HG02943 (cell line): ENCODE data around the gene SNTG2.
"Not testable (repeated sequence)": the region's sequence is repeated elsewhere in the genome, so short reads cannot be mapped to it uniquely, and the experiment has no call there.

ENCODE experiments used
- ATAC-seq: cut with Tn5 transposase; IDR thresholded peaks from one replicate; pipeline ENCODE4 v1.9.1; 2021; ENCODE audit warnings: mild to moderate bottlenecking, low read depth, moderate library complexity; ENCODE audit not compliant: unreplicated experiment

SNTG2 gene

DNA sequence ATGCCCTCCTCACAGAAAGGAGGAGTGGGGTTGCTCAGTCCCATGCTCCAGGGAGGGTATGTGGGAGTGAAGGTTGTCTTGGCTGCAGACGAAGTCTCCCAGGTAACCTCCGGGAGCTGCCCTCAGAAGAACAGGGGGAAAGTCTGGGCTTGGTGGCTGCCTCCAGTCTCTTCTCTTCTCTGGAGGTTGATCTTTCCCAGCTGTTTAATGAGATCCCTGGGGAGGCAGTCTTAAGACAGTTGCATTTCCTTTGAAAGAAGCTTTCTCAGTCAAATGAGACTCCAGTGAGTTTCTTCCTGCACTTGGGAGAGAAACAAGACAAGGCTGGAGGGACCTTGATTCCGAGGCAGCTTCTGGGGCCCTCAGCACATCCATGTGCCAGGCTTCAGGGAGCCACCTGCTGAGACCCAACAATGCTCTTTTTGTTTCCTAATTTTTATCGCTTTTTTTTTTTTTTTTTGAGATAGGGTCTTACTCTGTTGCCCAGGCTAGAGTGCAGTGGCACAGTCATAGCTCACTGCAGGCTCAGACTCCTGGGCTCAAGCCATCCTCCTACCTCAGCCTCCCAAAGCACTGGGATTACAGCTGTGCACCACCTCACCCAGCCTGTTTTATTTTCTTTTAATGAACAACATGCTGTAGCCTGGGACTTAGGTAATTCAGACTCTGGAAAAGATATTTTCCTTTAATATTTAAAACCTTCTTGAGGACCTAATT is 390.9 kb downstream of the SNTG2 start:
- ATAC-seq, result no peak

DNA sequence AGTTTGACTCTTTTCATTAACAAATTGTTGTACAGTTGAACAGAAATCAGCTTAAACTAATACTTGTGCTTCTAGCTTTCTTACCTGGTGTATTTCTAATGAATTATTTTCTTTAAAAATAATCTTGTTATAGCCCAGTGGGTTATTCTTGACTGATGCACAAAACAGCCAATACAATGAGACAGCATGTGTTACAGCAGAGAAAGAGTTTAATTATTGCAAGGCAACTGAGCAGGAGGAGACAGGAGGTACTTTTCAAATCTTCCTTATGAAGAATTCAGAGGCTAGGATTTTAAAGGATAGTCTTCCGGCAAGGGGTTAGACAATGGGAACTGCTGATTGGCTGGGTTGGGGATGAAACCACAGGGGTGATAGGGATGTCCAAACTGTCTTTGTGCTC is 398.1 kb downstream of the SNTG2 start:
- no peak for ATAC-seq

DNA sequence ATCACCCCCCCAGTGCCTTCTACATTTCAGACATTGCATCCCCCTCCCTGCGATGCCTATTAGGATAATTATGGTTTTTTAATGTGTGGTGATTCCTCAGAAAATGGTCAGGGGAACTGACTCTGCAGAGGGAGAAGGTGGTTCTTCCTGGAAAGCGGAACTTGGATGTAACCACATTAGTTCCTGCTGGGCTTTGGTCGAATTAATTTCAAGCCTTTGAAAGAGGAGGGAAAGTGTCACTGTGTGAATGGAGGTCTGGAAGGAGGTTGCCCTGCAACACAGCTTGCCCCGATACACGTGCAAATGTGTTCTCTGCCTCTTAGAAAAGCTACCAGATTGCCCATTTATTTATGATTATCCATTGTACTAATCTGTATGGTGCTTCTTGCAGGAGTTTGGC is 399.5 kb downstream of the SNTG2 start:
- no peak for ATAC-seq

DNA sequence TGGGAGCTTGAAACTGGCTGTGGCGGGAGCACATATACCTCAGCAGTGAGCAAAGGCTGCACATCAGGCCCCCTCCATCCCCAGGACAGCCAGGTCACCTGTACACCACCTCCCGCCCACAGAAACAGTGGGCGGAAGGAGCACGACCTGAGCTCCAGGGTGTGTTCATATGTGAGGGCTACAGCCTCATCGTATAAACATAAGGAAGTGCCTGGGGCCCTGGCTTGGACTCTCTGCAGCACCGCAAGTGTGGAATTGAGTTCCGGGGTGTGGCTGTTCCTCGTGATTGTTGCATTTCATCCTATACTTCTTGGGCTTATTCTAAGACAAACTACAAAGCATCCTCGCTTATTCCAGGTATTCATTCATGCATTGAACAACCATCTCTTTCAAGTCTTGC is 402.5 kb downstream of the SNTG2 start:
- no peak for ATAC-seq

DNA sequence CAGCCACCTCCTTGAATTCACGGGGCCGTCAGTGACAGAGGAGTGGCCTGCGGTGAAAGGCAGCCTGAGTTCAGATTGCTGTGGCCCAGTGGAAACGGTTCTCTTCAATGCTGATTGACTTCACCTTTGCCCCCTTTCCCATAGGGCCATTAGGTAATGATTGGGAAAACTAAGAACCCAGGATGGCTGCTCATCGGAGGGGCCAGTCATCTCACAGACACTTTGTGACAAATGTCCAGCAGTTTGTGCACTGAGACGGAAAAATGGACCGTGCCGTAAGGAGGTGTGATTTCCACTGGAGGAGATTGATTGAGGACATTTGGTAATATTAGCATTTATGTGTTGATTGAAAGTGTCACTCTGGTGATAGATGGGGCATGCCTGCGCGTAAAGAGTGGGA is 402.9 kb downstream of the SNTG2 start:
- no peak for ATAC-seq

DNA sequence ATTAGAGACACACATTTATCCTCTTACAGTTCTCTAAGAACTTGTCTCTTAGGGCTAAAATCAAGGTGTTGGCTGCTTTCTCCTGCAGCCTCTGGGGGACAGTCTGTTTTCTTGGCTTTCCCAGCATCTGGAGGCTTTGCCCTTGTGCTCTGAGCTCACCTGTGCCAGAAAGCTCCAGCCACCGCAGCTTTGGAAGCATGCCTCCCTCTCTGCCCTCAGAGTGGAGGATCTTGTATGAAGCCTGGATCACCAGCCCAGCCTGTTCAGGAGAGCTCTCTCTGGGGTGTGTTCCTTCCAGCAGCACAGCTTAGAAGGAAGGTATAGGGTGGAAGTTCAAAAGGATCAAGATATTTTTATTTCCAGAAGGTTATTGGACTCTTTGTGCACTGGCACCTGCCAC is 409.5 kb downstream of the SNTG2 start:
- ATAC-seq, result no peak

DNA sequence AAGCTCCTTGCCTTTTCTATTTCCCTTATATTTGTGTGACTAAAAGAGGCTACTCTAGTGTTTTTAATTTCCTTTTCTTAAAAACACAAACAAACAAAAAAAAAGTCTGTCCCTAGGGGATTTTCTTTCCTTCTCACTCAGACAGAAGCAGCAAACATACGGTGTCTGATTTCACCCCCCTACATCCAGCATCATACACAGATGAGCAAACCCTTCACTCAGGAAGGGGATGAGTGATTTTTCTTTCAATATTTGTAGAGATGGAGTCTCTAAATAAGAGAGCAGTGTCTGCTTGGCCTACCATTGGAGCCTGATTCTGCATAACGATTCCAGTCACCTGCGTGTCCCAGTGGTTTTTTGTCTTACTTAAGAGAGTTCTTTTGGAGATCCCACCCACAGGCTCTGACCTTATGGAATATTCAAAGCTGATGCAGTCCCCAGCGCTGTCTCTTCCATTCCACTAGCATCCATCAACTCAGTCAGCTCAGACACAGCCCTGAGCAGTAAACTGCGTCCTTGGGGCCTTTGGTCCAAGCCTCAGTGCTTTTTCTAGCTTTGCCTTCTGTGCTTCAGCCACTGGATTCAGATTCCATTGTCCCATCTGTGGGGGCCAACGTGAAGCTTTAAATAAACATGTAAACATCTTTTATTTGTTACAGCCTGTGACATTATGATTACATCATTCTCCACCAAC is 410.1 kb downstream of the SNTG2 start:
- no peak for ATAC-seq

DNA sequence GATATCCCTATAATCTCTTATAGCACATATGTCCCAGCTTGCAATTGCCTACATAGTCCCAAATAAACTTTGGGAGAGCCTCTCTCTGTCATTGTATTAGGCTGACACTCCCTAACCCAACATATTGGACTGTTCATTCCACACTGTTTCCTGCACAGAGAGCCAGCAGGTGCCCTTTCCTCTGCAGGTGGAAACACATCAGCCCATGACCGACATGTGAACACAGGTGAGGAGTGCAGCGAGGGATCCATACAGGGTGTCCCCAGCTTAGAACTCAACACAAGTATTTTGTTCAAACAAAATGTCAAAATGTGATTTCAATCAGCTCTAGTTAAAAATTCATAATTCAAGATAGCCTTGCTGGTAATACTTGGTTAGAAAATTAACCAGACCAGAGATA is 412.7 kb downstream of the SNTG2 start:
- ATAC-seq, result no peak

DNA sequence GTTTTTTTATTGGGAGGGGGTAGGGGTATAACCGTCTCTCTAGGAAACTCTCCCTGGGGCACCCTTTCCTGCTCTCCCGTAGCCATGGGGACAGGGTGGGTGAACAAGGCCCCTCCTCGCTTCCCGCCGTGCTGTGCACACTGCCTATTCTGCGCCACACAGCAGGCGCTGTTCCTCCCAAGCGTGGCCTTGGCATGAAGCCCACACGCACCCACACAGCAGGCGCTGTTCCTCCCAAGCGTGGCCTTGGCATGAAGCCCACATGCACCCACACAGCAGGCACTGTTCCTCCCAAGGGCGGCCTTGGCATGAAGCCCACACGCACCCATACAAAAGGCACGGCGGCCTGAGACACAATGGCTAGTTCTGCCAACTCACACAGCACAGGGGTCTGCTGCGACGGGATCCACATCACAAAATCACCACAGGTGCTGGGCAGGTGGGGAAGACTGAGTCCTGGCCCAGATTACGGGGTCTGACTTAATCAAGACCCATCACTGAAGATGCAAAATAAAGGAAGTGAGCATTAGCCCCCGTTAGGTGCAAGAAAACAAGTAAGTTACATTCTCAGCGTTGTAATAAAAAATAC is 416.0 kb downstream of the SNTG2 start:
- no peak for ATAC-seq

DNA sequence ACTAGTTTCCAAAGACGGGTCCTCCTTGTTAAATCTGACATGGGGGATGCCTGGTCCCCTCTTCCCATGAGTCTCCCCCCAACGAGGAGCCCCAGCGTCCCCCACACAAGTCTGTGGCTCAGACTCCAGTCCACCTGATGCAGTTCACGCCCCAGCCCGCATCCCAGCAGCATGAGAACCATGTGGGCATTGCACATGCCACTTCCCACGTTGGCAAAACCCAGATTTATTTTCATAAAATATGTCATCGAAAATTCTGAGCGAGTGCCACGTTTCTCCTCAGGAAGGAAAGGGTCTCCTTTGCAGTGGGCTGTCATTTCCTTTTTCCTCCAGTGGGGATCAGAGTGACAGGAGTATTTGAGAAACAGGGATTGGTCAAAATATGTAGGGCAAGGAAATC is 417.0 kb downstream of the SNTG2 start:
- ATAC-seq, result no peak

DNA sequence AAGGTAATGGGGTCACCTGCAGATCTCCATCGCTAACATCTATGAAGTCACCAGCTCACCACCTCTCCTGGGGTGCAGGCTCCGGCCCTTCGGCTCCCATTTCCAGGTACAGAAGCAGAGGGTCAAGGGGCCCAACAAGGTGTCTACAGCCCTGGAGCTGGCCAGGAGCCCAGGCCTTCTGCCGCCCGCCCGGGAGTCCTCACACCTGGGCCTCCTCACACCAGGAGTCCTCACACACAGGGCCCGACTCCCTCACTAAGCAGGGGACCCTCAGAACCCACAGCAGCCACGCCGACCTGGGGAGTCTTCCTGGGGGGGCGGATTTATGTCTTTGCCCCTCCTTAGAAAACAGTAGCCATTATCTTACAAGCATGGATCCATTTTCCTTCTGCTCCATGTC is 419.3 kb downstream of the SNTG2 start:
- ATAC-seq, result no peak

DNA sequence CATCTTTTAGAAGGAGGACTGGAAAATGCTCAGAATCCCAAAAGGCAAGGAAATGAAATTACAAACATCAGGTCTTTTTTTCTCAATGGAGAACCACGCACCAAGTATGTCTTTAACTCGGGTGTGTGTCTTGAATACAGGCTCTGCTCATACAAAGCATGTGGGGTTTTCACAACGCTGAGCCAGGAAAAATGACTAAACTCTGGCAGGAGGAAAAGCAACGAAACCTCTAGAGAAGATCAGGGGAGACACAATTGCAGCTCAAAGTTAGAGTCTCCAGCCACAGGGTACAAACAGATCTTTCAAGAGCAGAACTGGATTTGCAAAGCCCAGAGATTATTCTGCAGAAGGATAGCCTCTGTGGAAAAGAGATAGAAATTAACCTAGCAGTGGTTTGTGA is 419.8 kb downstream of the SNTG2 start:
- ATAC-seq, result no peak

DNA sequence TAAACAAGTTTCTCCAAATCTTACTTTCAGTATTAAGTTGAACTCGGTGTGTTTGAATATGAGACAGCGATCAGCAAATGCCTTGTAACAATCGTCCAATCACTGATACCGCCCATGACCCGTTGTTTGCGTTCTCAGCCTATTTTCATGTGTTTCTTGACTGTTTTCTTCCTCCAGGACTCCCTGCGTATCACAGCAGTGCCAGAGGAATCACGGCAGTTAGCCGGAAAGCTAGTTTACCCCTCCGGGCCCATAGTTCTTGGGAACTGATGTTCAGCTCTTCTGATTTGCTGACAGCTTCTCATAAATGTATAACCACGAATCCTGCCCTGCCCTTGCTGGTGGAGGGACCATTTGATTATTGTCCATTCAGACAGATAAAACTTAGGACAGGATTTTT is 420.4 kb downstream of the SNTG2 start:
- no peak for ATAC-seq

DNA sequence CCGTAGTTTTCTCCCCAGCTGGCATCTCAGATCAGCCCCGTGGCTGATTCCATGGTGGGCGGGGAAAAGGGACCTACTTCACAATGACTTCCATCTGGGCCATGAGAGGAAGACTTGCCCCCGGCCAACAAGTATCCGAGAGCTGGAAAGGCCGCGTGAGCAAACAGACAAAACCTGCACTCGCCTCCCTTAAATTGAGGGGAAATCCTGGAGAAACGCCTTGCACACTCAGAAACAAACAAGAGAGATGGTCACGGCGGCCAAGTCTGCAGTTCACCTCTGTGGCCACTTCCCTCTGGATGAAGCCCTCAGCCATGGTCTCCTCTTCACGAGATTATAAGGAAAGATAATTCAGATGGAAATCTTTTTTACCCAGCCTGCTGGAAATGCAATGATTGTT is 423.2 kb downstream of the SNTG2 start:
- ATAC-seq, result no peak

DNA sequence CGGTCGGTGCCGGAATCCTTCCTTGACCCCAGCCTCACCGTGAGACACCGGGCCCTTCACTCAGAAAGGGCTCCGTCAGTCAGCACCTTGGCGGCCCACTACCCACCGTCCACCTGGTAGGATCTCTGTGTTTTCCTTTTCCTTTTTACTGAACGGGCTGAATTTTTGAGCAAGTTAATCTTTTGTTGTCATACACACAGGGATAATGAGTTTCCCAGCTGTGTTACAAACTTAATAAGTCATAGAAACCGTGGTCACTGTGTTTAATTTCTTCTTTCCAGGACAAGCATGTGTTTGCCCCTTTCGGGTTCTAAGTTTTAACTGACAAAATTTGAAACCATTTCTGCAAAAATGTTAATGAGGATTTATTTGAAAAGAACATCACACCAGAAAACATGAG is 423.6 kb downstream of the SNTG2 start:
- ATAC-seq, result no peak

DNA sequence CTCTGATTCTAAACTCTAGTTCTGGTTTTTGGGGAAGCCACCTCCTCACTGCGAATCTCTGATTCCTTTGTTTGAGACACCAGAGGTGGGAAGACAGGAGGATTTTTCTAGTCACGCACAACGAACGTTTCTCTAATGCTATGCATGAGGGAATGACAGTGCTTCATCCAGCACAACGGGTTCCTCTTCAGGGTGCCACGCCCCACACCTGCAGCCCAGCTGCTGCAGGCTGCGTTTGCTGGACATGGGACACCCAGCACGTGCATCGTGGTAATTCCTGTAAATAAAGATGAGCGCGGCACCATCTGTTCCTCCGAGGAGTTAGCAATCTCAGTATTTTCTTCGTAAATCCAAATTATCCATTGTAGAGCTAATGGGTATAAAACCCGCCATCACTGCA is 425.1 kb downstream of the SNTG2 start:
- ATAC-seq, result no peak

DNA sequence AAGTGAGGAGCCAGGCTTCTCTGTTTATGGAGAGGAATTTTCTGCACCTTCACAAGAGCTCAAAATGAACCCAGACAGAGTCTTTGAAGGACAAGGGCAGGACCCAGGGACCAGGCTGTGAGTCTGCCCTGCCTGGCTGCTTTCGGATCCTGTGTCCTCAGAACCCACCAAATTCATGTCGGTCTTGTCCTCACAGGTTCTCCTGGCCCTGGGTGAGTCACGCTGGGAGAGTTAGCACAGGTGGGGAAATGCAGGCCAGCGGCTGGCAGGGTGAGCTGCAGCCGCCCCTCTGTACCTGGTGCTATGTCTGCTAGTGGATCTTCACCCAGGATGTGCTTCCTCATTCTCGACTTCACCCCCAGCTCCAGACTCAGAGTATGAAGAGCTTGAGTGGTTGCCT is 426.8 kb downstream of the SNTG2 start:
- no peak for ATAC-seq

DNA sequence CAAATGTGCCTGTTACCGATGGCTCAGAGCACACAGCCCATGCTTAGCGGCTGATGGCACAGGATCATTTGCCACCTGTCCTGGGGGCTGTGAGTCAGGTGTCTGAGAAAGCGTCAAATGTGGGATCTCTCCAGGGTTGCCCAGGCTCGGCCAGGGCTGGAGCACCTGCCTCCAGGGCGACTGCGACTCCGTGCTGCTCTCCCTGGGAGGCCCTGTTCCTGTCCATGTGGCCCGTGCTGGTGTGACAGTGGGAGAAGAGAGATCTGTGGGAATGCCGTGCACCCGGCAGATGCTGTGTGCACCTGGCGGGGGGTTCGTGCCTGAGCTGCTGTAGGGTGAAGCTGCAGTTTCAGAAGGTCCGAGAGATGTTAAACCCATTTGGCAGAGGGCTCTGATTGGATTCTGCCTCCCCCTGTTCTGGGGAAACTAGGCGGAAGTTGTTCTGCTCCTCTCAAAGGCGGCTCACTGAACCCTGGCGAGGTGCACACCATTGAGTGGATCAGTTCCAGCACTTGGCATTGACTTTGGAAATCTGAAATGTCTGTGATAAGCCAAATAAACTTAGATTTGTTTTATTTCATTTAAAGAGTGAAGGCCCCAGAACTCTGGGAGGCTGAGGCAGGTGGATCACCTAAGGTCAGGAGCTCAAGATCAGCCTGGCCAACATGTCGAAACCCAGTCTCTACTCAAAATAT is 428.0 kb downstream of the SNTG2 start:
- ATAC-seq, result no peak

DNA sequence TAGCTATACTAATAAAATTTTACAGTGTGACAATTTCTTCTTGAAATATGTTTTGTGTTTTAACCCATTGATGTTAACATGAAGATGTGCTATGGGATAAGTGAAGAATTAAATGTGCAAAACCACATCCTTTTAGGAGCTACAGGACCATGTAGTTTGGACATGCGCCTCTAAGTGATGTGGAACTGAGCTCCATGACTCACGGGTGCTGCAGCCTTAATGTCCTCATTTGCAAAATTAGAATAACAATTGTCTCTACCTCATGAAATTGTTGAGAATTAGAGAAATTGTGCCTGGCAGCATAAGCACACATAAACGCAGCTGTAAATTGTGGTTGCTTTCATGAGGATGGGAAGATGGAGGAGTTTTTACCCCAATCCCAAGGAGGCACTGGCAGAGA is 431.0 kb downstream of the SNTG2 start:
- ATAC-seq, result no peak

DNA sequence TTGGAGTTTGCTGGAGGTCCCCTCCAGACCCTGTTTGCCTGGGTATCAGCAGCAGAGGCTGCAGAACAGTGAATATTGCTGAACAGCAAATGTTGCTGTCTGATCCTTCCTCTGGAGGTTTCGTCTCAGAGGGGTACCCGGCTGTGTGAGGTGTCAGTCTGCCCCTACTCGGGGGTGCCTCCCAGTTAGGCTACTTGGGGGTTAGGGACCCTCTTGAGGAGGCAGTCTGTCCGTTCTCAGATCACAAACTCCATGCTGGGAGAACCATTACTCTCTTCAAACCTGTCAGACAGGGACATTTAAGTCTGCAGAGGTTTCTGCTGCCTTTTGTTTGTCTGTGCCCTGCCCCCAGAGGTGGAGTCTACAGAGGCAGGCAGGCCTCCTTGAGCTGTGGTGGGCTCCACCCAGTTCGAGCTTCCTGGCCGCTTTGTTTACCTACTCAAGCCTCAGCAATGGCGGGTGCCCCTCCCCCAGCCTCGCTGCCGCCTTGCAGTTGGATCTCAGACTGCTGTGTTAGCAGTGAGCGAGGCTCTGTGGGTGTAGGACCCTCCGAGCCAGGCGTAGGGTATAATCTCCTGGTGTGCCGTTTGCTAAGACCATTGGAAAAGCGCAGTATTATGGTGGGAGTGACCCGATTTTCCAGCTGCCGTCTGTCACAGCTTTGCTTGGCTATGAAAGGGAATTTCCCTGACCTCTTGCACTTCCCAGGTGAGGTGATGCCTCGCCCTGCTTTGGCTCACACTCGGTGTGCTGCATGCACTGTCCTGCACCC is 437.5 kb downstream of the SNTG2 start:
- ATAC-seq, result not testable (repeated sequence)

DNA sequence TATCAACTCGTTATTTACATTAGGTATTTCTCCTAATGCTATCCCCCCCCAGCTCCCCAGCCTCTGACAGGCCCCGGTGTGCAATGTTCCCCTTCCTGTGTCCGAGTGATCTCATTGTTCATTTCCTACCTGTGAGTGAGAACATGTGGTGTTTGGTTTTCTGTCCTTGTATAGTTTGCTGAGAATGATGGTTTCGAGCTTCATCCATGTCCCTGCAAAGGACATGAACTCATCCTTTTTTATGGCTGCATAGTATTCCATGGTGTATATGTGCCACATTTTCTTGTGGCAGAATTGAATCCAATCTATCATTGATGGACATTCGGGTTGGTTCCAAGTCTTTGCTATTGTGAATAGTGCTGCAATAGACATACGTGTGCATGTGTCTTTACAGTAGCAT is 439.5 kb downstream of the SNTG2 start:
- ATAC-seq, result not testable (repeated sequence)
